ENCODE data around the gene FAM174C.

Gene FAM174C

DNA sequence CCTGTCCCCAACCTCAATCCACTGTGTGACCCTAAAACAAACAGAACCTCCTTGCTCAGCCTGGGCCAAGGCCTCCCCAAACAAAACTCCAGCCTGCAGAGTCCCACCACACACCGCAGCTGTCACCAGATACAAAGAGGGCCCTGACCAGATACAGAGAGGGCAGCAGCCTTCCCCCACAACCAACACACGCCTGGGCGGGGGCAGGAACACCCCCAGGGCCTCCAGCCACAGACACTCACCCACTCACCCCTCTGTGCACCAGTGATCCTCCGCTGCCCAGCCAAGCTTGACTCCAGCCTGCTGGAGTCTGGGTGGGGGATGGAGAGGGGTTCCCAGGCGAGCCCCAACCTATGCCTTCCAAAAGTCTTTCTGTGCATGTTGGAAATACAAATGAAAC is 12.1 kb upstream of the FAM174C start:
- Histone ChIP-seq H3K36me3 (ENCODE audit: control insufficient read depth in 2 of 2, insufficient read depth in 1 of 2, low read length in 2 of 2) (peaks cover 0 to under 1% of the 10 kb centered on the region in 2 experiments), H3K4me1 (ENCODE audit: control insufficient read depth, insufficient read depth, low read length) (peaks cover 25% of the 10 kb centered on the region), H3K27ac (ENCODE audit: extremely low read depth, low read depth, low read length) (no peak overlapping the region), H3K9me3 (ENCODE audit: control insufficient read depth, insufficient read depth, low read depth, low read length) (no peaks in the 10 kb centered on the region), H3K4me3 (ENCODE audit: low read depth, low read length) (no peak overlapping the region)
- ChIA-PET CTCF (interaction anchor here (11.3 kb wide), 1 partner anchor 18 kb away, joined by 299 read pairs; no protein-coding TSS in a partner anchor), POLR2A (interaction anchor here (0.6 to 7.7 kb wide), 2 partner anchors 7 to 1799 kb away, joined by 4 to 407 read pairs; no protein-coding TSS in a partner anchor)
- TF ChIP-seq, protein P1, sequence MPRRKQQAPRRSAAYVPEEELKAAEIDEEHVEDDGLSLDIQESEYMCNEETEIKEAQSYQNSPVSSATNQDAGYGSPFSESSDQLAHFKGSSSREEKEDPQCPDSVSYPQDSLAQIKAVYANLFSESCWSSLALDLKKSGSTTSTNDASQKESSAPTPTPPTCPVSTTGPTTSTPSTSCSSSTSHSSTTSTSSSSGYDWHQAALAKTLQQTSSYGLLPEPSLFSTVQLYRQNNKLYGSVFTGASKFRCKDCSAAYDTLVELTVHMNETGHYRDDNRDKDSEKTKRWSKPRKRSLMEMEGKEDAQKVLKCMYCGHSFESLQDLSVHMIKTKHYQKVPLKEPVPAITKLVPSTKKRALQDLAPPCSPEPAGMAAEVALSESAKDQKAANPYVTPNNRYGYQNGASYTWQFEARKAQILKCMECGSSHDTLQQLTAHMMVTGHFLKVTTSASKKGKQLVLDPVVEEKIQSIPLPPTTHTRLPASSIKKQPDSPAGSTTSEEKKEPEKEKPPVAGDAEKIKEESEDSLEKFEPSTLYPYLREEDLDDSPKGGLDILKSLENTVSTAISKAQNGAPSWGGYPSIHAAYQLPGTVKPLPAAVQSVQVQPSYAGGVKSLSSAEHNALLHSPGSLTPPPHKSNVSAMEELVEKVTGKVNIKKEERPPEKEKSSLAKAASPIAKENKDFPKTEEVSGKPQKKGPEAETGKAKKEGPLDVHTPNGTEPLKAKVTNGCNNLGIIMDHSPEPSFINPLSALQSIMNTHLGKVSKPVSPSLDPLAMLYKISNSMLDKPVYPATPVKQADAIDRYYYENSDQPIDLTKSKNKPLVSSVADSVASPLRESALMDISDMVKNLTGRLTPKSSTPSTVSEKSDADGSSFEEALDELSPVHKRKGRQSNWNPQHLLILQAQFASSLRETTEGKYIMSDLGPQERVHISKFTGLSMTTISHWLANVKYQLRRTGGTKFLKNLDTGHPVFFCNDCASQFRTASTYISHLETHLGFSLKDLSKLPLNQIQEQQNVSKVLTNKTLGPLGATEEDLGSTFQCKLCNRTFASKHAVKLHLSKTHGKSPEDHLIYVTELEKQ (tag by site-specific recombination; IDR thresholded peaks at IDR 0.05; ENCODE audit: borderline replicate concordance): no peak
- no peak for TF ChIP-seq ZXDB (tag by site-specific recombination; IDR thresholded peaks at IDR 0.05)
- no peak for TF ChIP-seq ZBTB7A (tag by site-specific recombination; IDR thresholded peaks at IDR 0.05; ENCODE audit: low read depth)
- TF ChIP-seq EGR2 (tag by site-specific recombination; IDR thresholded peaks at IDR 0.05; ENCODE audit: low read depth): peak; percentile 35

DNA sequence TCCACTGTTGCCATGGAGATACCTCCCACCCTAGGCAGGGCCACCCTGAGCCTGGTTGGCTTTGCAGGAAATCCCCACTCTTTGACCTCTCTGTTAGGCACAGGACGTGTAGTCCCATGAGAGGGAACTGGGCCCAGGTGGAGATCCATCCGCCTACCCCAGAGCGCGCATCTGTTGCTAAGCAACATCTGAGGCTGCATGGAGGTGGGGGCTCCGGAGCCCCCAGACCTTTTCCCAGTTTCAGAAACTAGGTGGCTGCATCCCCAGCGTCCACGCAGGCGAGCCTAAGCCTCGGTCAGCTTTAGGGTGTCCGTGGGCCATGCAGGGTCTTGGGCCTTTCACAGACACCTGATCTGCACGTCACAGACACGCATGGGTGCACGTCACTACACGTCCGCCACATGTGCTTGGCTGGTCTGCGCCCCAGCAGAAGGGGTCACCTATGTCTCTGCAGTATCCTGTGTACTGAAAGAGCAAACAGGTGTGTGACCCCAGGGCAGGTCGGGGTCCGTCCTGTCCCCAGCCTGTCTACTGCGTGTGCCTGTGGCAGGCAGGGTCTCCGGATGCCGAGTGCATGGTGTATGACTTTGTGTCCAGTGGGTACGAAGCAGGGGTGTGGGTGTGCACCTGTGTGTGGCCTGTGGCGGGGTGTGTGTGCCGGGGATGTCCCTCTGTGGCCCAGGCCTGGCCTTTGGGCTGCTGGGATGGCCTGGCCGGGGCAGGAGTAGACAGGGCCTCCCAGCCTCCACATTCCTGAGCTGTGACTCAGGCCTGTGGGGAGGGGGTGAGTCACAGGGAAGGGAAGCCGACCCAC is 10.3 kb upstream of the FAM174C start:
- H3K36me3 ChIP-seq (ENCODE audit: control insufficient read depth in 2 of 2, insufficient read depth in 1 of 2, low read length in 2 of 2): peaks cover 0 to 3% of the 10 kb centered on the region in 2 experiments; a peak in 1 of 3 replicates
- H3K27ac ChIP-seq (ENCODE audit: extremely low read depth, low read depth, low read length): no peak overlapping the region
- H3K9me3 ChIP-seq (ENCODE audit: control insufficient read depth, insufficient read depth, low read depth, low read length): no peaks in the 10 kb centered on the region
- ChIA-PET CTCF (interaction anchor here (0.6 to 11.3 kb wide), 4 partner anchors 20 to 206 kb away, joined by 3 to 299 read pairs (median 4); no protein-coding TSS in a partner anchor), POLR2A (interaction anchor here (1.0 to 7.7 kb wide), 5 partner anchors 9 to 20 kb away, joined by 3 to 407 read pairs (median 28); partner anchors contain the start of gene FAM174C)
- no peak overlapping the region; the same call in 1 of the 2 replicates for H3K4me3 ChIP-seq (ENCODE audit: low read depth, low read length)
- peaks cover 20% of the 10 kb centered on the region for H3K4me1 ChIP-seq (ENCODE audit: control insufficient read depth, insufficient read depth, low read length)
- TF ChIP-seq ZNF501 (tag by site-specific recombination; IDR thresholded peaks at IDR 0.05): no peak
- TF ChIP-seq, protein P2, sequence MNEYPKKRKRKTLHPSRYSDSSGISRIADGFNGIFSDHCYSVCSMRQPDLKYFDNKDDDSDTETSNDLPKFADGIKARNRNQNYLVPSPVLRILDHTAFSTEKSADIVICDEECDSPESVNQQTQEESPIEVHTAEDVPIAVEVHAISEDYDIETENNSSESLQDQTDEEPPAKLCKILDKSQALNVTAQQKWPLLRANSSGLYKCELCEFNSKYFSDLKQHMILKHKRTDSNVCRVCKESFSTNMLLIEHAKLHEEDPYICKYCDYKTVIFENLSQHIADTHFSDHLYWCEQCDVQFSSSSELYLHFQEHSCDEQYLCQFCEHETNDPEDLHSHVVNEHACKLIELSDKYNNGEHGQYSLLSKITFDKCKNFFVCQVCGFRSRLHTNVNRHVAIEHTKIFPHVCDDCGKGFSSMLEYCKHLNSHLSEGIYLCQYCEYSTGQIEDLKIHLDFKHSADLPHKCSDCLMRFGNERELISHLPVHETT (tag by site-specific recombination; IDR thresholded peaks at IDR 0.05): 0 out of 2 replicates have a peak, but pooled peaks have one; percentile 44
- TF ChIP-seq ZNF768 (tag by site-specific recombination; IDR thresholded peaks at IDR 0.05): no peak
- peak; percentile 24; the same call in 1 of the 2 replicates for TF ChIP-seq KLF10 (tag by site-specific recombination; IDR thresholded peaks at IDR 0.05)
- peak; percentile 54; the same call in 1 of the 2 replicates for TF ChIP-seq ZNF341 (tag by site-specific recombination; IDR thresholded peaks at IDR 0.05; ENCODE audit: low read depth)
- no peak for TF ChIP-seq TCF7L2 (IDR thresholded peaks at IDR 0.05; ENCODE audit: borderline replicate concordance, low read depth, low read length)
- no peak for TF ChIP-seq ZNF529 (tag by site-specific recombination; IDR thresholded peaks at IDR 0.05; ENCODE audit: insufficient replicate concordance)
- no peak for TF ChIP-seq YY1 (tag by site-specific recombination; IDR thresholded peaks at IDR 0.05)
- peak; percentile 50 for TF ChIP-seq ZFHX2 (tag by site-specific recombination; conservative IDR thresholded peaks at IDR 0.05)
- TF ChIP-seq ZNF555 (tag by site-specific recombination; conservative IDR thresholded peaks at IDR 0.05): no peak
- TF ChIP-seq ZNF175 (tag by site-specific recombination; IDR thresholded peaks at IDR 0.05): no peak
- TF ChIP-seq ZNF600 (tag by site-specific recombination; IDR thresholded peaks at IDR 0.05): peak; percentile 90
- peak; percentile 87 for TF ChIP-seq KLF8 (tag by site-specific recombination; IDR thresholded peaks at IDR 0.05)
- no peak for TF ChIP-seq ZNF558 (tag by site-specific recombination; IDR thresholded peaks at IDR 0.05)
- TF ChIP-seq SCRT2 (tag by site-specific recombination; IDR thresholded peaks at IDR 0.05): peak; percentile 84
- TF ChIP-seq, protein P3, sequence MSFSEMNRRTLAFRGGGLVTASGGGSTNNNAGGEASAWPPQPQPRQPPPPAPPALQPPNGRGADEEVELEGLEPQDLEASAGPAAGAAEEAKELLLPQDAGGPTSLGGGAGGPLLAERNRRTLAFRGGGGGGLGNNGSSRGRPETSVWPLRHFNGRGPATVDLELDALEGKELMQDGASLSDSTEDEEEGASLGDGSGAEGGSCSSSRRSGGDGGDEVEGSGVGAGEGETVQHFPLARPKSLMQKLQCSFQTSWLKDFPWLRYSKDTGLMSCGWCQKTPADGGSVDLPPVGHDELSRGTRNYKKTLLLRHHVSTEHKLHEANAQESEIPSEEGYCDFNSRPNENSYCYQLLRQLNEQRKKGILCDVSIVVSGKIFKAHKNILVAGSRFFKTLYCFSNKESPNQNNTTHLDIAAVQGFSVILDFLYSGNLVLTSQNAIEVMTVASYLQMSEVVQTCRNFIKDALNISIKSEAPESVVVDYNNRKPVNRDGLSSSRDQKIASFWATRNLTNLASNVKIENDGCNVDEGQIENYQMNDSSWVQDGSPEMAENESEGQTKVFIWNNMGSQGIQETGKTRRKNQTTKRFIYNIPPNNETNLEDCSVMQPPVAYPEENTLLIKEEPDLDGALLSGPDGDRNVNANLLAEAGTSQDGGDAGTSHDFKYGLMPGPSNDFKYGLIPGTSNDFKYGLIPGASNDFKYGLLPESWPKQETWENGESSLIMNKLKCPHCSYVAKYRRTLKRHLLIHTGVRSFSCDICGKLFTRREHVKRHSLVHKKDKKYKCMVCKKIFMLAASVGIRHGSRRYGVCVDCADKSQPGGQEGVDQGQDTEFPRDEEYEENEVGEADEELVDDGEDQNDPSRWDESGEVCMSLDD (tag by site-specific recombination; IDR thresholded peaks at IDR 0.05): peak; percentile 77
- TF ChIP-seq ZBTB1 (tag by site-specific recombination; IDR thresholded peaks at IDR 0.05): no peak
- peak; percentile 33 for TF ChIP-seq ZNF629 (tag by site-specific recombination; IDR thresholded peaks at IDR 0.05)
- peak; percentile 86; the same call in 1 of the 2 replicates for TF ChIP-seq BCL11B (tag by site-specific recombination; IDR thresholded peaks at IDR 0.05; ENCODE audit: low read depth)
- TF ChIP-seq WT1 (tag by site-specific recombination; IDR thresholded peaks at IDR 0.05): peak; percentile 72; the same call in 1 of the 2 replicates
- TF ChIP-seq GLI4 (tag by site-specific recombination; IDR thresholded peaks at IDR 0.05): peak; percentile 58; the same call in 1 of the 2 replicates
- TF ChIP-seq ZNF707 (tag by site-specific recombination; IDR thresholded peaks at IDR 0.05): 0 out of 2 replicates have a peak, but pooled peaks have one; percentile 35
- 0 out of 2 replicates have a peak, but pooled peaks have one; percentile 25 for TF ChIP-seq ZNF324 (tag by site-specific recombination; IDR thresholded peaks at IDR 0.05)
